ENCODE data around the gene TMEM176A.
"Not testable (repeated sequence)": the region's sequence is repeated elsewhere in the genome, so short reads cannot be mapped to it uniquely, and the experiment has no call there.

The TMEM176A gene

DNA sequence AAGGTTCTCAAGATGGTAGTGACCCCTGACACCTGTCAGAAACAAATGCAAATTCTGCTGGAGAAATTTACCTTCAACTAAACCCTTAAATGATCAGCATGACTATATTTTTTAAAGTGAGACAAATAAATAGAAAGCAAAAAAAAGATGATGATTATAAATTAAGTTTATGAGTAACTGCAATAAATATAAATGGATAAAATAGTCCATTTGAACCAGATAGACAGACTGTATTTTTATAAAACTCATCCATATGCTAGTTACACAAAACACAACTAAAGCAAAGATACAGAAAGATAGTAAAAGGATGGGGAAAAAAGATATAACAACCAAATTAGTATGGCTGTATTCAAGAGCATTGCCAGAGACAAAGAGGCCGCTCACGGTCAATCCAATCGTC is 5.9 kb downstream of the TMEM176A start:
- TF ChIP-seq GABPA (IDR thresholded peaks at IDR 0.05; ENCODE audit: low read depth) (no peak), SPI1 (IDR thresholded peaks at IDR 0.05; ENCODE audit: borderline replicate concordance, low read depth) (no peak), POLR2AphosphoS5 (IDR thresholded peaks at IDR 0.05; ENCODE audit: low read depth) (no peak)
- TF ChIP-seq, protein P1, sequence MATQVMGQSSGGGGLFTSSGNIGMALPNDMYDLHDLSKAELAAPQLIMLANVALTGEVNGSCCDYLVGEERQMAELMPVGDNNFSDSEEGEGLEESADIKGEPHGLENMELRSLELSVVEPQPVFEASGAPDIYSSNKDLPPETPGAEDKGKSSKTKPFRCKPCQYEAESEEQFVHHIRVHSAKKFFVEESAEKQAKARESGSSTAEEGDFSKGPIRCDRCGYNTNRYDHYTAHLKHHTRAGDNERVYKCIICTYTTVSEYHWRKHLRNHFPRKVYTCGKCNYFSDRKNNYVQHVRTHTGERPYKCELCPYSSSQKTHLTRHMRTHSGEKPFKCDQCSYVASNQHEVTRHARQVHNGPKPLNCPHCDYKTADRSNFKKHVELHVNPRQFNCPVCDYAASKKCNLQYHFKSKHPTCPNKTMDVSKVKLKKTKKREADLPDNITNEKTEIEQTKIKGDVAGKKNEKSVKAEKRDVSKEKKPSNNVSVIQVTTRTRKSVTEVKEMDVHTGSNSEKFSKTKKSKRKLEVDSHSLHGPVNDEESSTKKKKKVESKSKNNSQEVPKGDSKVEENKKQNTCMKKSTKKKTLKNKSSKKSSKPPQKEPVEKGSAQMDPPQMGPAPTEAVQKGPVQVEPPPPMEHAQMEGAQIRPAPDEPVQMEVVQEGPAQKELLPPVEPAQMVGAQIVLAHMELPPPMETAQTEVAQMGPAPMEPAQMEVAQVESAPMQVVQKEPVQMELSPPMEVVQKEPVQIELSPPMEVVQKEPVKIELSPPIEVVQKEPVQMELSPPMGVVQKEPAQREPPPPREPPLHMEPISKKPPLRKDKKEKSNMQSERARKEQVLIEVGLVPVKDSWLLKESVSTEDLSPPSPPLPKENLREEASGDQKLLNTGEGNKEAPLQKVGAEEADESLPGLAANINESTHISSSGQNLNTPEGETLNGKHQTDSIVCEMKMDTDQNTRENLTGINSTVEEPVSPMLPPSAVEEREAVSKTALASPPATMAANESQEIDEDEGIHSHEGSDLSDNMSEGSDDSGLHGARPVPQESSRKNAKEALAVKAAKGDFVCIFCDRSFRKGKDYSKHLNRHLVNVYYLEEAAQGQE (IDR thresholded peaks at IDR 0.05; ENCODE audit: insufficient replicate concordance, low read depth): no peak
- TF ChIP-seq, protein P2, sequence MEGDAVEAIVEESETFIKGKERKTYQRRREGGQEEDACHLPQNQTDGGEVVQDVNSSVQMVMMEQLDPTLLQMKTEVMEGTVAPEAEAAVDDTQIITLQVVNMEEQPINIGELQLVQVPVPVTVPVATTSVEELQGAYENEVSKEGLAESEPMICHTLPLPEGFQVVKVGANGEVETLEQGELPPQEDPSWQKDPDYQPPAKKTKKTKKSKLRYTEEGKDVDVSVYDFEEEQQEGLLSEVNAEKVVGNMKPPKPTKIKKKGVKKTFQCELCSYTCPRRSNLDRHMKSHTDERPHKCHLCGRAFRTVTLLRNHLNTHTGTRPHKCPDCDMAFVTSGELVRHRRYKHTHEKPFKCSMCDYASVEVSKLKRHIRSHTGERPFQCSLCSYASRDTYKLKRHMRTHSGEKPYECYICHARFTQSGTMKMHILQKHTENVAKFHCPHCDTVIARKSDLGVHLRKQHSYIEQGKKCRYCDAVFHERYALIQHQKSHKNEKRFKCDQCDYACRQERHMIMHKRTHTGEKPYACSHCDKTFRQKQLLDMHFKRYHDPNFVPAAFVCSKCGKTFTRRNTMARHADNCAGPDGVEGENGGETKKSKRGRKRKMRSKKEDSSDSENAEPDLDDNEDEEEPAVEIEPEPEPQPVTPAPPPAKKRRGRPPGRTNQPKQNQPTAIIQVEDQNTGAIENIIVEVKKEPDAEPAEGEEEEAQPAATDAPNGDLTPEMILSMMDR (IDR thresholded peaks at IDR 0.05; ENCODE audit: insufficient read depth, low read length): no peak
- no peak overlapping the region for H3K27ac ChIP-seq (replicated peaks)
- H3K27me3 ChIP-seq (ENCODE audit: insufficient read depth, poor library complexity, severe bottlenecking): peaks cover 7% of the 10 kb centered on the region
- no peak overlapping the region for H3K4me3 ChIP-seq (replicated peaks; ENCODE audit: insufficient read depth, low read length)
- DNase-seq (ENCODE audit: low read depth in 1 of 2, low spot score in 1 of 2): no peak

DNA sequence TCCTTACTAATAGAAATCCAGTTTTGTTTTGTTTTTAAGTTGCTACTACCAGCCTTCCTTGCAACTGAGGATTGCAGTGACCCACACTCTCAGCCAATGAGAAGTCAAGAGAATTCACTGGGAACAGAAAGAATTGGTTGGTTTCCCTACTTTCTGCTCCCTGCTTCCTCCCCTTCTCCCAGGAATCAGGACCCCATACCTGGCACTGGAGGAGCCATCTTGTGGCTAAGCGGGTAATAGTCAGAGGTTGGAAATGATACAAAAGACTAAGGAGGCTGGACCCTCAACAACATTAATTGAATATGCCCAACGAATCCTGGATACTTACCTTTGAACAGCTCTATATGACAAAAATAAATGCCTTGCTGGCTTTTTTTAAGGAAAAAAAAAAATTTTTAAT is 6.3 kb downstream of the TMEM176A start:
- no peak overlapping the region for H3K27ac ChIP-seq (replicated peaks)
- peaks cover 3% of the 10 kb centered on the region for H3K27me3 ChIP-seq (ENCODE audit: insufficient read depth, poor library complexity, severe bottlenecking)
- DNase-seq (ENCODE audit: low read depth in 1 of 2, low spot score in 1 of 2): no peak
- no peak overlapping the region for H3K4me3 ChIP-seq (replicated peaks; ENCODE audit: insufficient read depth, low read length)
- no peak for TF ChIP-seq POLR2AphosphoS5 (IDR thresholded peaks at IDR 0.05; ENCODE audit: low read depth)
- TF ChIP-seq, protein P2 (IDR thresholded peaks at IDR 0.05; ENCODE audit: insufficient read depth, low read length): no peak
- TF ChIP-seq, protein P1 (IDR thresholded peaks at IDR 0.05; ENCODE audit: insufficient replicate concordance, low read depth): no peak
- TF ChIP-seq SPI1 (IDR thresholded peaks at IDR 0.05; ENCODE audit: borderline replicate concordance, low read depth): no peak
- no peak for TF ChIP-seq GABPA (IDR thresholded peaks at IDR 0.05; ENCODE audit: low read depth)

DNA sequence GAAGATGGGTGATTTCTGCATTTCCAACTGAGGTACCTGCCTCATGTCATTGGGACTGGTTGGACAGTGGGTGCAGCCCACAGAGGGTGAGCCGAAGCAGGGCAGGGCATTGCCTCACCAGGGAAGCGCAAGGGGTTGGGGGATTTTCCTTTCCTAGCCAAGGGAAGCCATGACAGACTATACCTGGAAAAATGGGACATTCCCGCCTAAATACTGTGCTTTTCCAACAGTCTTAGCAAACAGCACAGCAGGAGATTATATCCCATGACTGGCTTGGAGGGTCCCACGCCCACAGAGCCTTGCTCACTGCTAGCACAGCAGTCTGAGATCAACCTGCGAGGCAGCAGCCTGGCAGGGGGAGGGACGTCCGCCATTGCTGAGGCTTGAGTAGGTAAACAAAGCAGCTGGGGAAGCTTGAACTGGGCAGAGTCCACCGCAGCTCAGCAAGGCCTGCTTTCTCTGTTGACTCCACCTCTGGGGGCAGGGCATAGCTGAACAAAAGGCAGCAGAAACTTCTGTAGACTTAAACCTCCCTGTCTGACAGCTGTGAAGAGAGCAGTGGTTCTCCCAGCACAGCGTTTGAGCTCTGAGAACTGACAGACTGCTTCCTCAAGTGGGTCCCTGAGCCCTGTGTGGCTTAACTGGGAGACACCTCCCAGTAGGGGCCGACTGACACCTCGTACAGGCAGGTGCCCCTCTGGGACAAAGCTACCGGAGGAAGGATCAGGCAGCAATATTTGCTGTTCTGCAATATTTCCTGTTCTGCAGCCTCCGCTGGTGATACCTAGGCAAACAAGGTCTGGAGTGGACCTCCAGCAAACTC is 7.3 kb downstream of the TMEM176A start:
- not testable (repeated sequence) for DNase-seq (ENCODE audit: low read depth in 1 of 2, low spot score in 1 of 2); H3K4me3 ChIP-seq (replicated peaks; ENCODE audit: insufficient read depth, low read length); H3K27ac ChIP-seq (replicated peaks); H3K27me3 ChIP-seq (ENCODE audit: insufficient read depth, poor library complexity, severe bottlenecking)

DNA sequence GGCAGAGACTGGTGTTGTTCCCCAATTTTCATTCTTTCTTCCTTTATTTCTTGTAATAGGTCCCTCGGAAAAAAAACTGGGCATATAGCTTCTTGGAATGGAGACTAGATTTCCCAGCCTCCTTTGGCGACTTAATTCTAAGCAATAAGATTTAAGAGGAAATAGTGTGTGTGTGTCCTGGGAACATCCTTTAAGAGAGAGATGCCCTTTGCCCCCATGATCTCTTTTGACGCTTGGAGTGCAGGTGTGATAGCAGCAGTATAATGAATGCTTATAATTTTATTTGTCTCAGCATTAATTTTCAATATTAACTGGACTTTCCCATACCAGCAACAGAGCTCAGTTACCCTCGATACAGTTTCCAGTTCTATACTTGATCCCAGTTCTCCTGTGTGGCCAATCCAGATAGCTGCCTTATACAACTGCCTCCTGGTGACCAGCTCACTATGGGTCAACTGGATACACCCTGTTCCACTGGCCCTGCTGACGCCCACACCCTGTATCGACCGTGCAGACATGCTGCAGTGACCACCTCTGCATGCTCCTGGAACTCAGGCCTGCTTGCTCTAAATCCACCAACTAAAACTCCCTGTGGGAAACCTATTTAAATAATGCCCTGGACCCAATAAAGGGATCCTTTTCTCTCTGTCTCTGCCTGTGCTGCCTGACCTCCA is 13.9 kb downstream of the TMEM176A start:
- Histone ChIP-seq H3K27ac (replicated peaks) (no peak overlapping the region), H3K4me3 (replicated peaks; ENCODE audit: insufficient read depth, low read length) (no peak overlapping the region), H3K27me3 (ENCODE audit: insufficient read depth, poor library complexity, severe bottlenecking) (no peaks in the 10 kb centered on the region)
- TF ChIP-seq, protein P2 (IDR thresholded peaks at IDR 0.05; ENCODE audit: insufficient read depth, low read length): no peak
- TF ChIP-seq POLR2AphosphoS5 (IDR thresholded peaks at IDR 0.05; ENCODE audit: low read depth) (no peak), GABPA (IDR thresholded peaks at IDR 0.05; ENCODE audit: low read depth) (no peak), SPI1 (IDR thresholded peaks at IDR 0.05; ENCODE audit: borderline replicate concordance, low read depth) (no peak)
- TF ChIP-seq, protein P1 (IDR thresholded peaks at IDR 0.05; ENCODE audit: insufficient replicate concordance, low read depth): no peak
- no peak for DNase-seq (ENCODE audit: low read depth in 1 of 2, low spot score in 1 of 2)

All from HL-60 (cell line).